Heart right ventricle (tissue), 16 donors: ENCODE measurements around the gene SDK2. TPM values are rescaled to one million over a fixed set of nuclear protein-coding genes. Genes with fewer than 3 reads are reported as not detected.

ENCODE experiments used
- ATAC-seq, 8 donors: fragments of 200-7000 bp; cut with Tn5 transposase; one replicate each; pipeline ENCODE4 v1.9.1; 2020; ENCODE audit warnings: mild to moderate bottlenecking in 8 of 8, moderate library complexity in 8 of 8, moderate number of reproducible peaks in 1 of 8
- DNase-seq, 2 donors: peaks; one replicate each; pipeline ENCODE4 v3.0.0-alpha.2; 2020
- H3K27ac ChIP-seq, 10 donors: fragments of 200-600 bp; sonication (generic) in 2 of 10; one replicate each; pipeline versions ENCODE4 v1.5.0 to v1.8.0; 2020 to 2022; ENCODE audit warnings: mild to moderate bottlenecking in 3 of 10
- H3K27me3 ChIP-seq, 7 donors: fragments of 200-600 bp; one replicate each; pipeline ENCODE4 v1.8.0; 2021 to 2022; ENCODE audit warnings: mild to moderate bottlenecking in 2 of 7
- H3K36me3 ChIP-seq, 9 donors: fragments of 200-600 bp; sonication (generic) in 1 of 9; one replicate each; pipeline versions ENCODE4 v1.5.0 to v1.8.0; 2020 to 2022; ENCODE audit warnings: mild to moderate bottlenecking in 2 of 9
- H3K4me1 ChIP-seq, 9 donors: fragments of 200-600 bp; sonication (generic) in 1 of 9; one replicate each; pipeline versions ENCODE4 v1.5.0 to v1.8.0; 2020 to 2022; ENCODE audit warnings: mild to moderate bottlenecking in 4 of 9
- H3K4me3 ChIP-seq, 10 donors: fragments of 200-600 bp; sonication (generic) in 2 of 10; one replicate each; pipeline versions ENCODE4 v1.5.0 to v1.8.0; 2020 to 2022; ENCODE audit warnings: mild to moderate bottlenecking in 7 of 10, moderate library complexity in 2 of 10
- H3K9me3 ChIP-seq, 11 donors: fragments of 200-600 bp in 10 of 11; sonication (generic) in 2 of 11; one replicate each; pipeline versions ENCODE4 v1.5.0 to v1.8.0; 2013 to 2022; ENCODE audit warnings: mild to moderate bottlenecking in 2 of 11, control low read depth in 1 of 11, moderate library complexity in 1 of 11
- WGBS, 2 donors: extraction: QIAGEN DNeasy Blood & Tissue Kit; methylation state at CpG; one replicate each; pipeline ENCODE4 v1.1.7; 2013; ENCODE audit warnings: inconsistent platforms in 1 of 2; 5-methylcytosine and 5-hydroxymethylcytosine counted together
- intact Hi-C, 10 donors: fragments of 100-400 bp; cut with DNase I; formaldehyde crosslinking; loops; one replicate each; pipeline versions ENCODE4 v1.11.1 to v1.14.2; 2022
- polyA plus RNA-seq, 2 donors: library from polyadenylated mRNA; stranded (reverse); fragments of 200-250 nt; gene quantifications; one replicate each; pipeline ENCODE4 v1.2.3, GENCODE V29; 2013
- total RNA-seq, 10 donors: library from RNA; stranded (reverse); fragmentation: NEBNext Ultra II Directional in 3 of 10; extraction: Animal tissue kit (Norgen Biotek cat#: 25700) in 3 of 10; gene quantifications; one replicate each; pipeline versions ENCODE4 v1.2.1 to v1.2.4, GENCODE V29; 2021 to 2023
- TF ChIP-seq, protein P1 (sequence below), 9 donors: fragments of 200-600 bp; sonication (generic) in 2 of 9; IDR thresholded peaks; one replicate each; pipeline versions ENCODE4 v1.5.0 to v1.8.0; 2021 to 2022; ENCODE audit warnings: antibody characterized with exemption in 9 of 9, mild to moderate bottlenecking in 5 of 9, moderate library complexity in 1 of 9
- donor health status: Arrhythmogenic right ventricular cardiomyopathy.
- donor health status: ischemic (EF 13 %, LVEDD 7.1; RV severe dilation, severe dysfunction).
- donor health status: healthy with polysubstance abuse.
- donor health status: DM: no; HTN: yes; CAD: no.
- donor health status: DM: no; HTN: no; CAD: no.
- donor health status: ischemic (EF 25% LVEDD 6.9; RV normal size, moderate dysfunction).
- donor health status: ischemic (EF 25% LVEDD 5.7; RV mildly dilated, moderate dysfunction).
- donor health status: healthy.
- donor health status: DM: yes; HTN: yes; CAD: no.
- donor health status: Ischemic cardiomyopathy.
- donor health status: ischemic (EF 35%, LVEDD 5.7; RV mildly dilated, moderate dysfunction).
- donor health status: nonischemic (EF 11% LVEDD 7.7; RV severe dilation, severe dysfunction).
- donor health status: DM: yes; HTN: yes; CAD: no.
- donor health status: PGD.
- donor health status: ischemic (EF 29% LVEDD 5.4; RV normal size, mild dysfunction).
- donor health status: nonischemic (EF 23%, LVEDD 6.1; RV moderate dilation, normal function).

SDK2 gene
- total and polyA plus RNA-seq, 12 donors = 0.44 to 4.2 (median 1.9) TPM

GRCh38 chr17:73466704-73467433 is 177.4 kb downstream of the SDK2 start:
- TF ChIP-seq, protein P1, sequence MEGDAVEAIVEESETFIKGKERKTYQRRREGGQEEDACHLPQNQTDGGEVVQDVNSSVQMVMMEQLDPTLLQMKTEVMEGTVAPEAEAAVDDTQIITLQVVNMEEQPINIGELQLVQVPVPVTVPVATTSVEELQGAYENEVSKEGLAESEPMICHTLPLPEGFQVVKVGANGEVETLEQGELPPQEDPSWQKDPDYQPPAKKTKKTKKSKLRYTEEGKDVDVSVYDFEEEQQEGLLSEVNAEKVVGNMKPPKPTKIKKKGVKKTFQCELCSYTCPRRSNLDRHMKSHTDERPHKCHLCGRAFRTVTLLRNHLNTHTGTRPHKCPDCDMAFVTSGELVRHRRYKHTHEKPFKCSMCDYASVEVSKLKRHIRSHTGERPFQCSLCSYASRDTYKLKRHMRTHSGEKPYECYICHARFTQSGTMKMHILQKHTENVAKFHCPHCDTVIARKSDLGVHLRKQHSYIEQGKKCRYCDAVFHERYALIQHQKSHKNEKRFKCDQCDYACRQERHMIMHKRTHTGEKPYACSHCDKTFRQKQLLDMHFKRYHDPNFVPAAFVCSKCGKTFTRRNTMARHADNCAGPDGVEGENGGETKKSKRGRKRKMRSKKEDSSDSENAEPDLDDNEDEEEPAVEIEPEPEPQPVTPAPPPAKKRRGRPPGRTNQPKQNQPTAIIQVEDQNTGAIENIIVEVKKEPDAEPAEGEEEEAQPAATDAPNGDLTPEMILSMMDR (IDR thresholded peaks at IDR 0.05) = no peak
- DNase-seq (no peak), ATAC-seq (no peak)
- intact Hi-C loops = loop anchor here in 1 of 10 donors (5.0 kb wide), 1 partner anchor 50 kb away; no protein-coding TSS in a partner anchor
- no peak overlapping the region for H3K27ac ChIP-seq
- H3K36me3 ChIP-seq = no peaks in the 10 kb centered on the region
- H3K4me3 ChIP-seq = no peak overlapping the region
- WGBS, 2 donors = 80 to 91% methylated on average over 14 to 15 of the region's 15 CpGs
- no peaks in the 10 kb centered on the region for H3K4me1 ChIP-seq
- H3K9me3 ChIP-seq = no peaks in the 10 kb centered on the region
- H3K27me3 ChIP-seq = no peaks in the 10 kb centered on the region

GRCh38 chr17:73465953-73466230 is 178.4 kb downstream of the SDK2 start:
- ATAC-seq (no peak), DNase-seq (no peak)
- no peak overlapping the region for H3K27ac ChIP-seq
- 86 to 88% methylated on average over 2 of the region's 2 CpGs for WGBS, 2 donors
- peaks cover 0 to 2% (median 0%) of the 10 kb centered on the region in 11 donors for H3K9me3 ChIP-seq
- no peak overlapping the region for H3K4me3 ChIP-seq
- no peaks in the 10 kb centered on the region for H3K4me1 ChIP-seq
- H3K36me3 ChIP-seq = no peaks in the 10 kb centered on the region
- TF ChIP-seq, protein P1 (IDR thresholded peaks at IDR 0.05) = no peak
- no peaks in the 10 kb centered on the region for H3K27me3 ChIP-seq
- intact Hi-C loops = loop anchor here in 1 of 10 donors (5.0 kb wide), 1 partner anchor 51 kb away; no protein-coding TSS in a partner anchor

DNA sequence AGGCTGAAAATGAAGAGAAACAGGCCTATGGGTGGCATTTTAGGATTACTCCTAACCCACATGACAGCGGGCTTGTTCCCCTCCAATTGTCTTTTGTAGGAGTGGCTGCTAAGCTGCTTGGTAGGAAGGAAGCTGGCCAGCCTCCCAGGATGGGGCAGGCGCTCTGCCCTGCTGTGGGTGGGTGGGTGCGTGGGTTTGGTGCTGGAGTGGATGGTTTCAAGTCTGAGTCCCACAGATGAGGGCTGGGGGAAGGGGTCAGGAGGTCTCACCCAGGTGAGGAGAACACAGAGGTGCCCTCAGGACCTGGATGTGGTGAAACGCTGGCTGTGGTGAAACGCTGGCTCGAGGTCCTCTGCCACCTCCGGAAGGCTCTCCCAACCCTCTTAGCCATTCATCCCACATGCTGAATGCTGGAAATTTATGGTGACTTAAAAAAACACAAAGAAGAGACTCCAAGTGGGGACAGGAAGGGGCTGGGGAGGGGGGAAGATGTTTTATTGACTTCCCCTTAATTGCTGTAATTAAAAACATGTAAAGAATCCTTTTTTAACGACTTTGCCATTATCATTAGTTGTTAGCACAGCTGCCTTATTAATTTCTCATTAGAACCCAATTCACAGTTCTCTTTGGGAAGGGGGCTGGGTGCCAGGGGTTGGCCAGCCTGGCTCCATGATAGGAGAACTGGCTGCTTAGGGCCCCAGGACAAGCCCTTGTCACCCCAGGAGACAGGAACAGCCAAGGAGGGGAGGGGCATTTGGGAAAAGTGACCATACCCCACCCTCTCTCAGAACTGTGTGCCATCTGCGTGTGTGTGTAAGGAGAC is 178.9 kb downstream of the SDK2 start:
- Histone ChIP-seq H3K9me3 (peaks cover 0 to 7% (median 0%) of the 10 kb centered on the region in 11 donors), H3K27me3 (no peaks in the 10 kb centered on the region), H3K36me3 (no peaks in the 10 kb centered on the region), H3K27ac (no peak overlapping the region), H3K4me3 (no peak overlapping the region), H3K4me1 (no peaks in the 10 kb centered on the region)
- intact Hi-C loops = loop anchor here in 1 of 10 donors (5.0 kb wide), 1 partner anchor 52 kb away; no protein-coding TSS in a partner anchor
- WGBS, 2 donors = 71 to 75% methylated on average over 9 of the region's 9 CpGs
- DNase-seq (no peak), ATAC-seq (no peak)
- TF ChIP-seq, protein P1 (IDR thresholded peaks at IDR 0.05) = no peak

GRCh38 chr17:73464447-73464846 is 179.8 kb downstream of the SDK2 start:
- H3K9me3 ChIP-seq = peaks cover 0 to 12% (median 4%) of the 10 kb centered on the region in 11 donors
- no peak for DNase-seq
- ATAC-seq = no peak
- H3K4me1 ChIP-seq = no peaks in the 10 kb centered on the region
- 89 to 94% methylated on average over 4 of the region's 4 CpGs for WGBS, 2 donors
- no peaks in the 10 kb centered on the region for H3K36me3 ChIP-seq
- H3K4me3 ChIP-seq = no peak overlapping the region
- intact Hi-C loops = no loop called here
- no peak overlapping the region for H3K27ac ChIP-seq
- TF ChIP-seq, protein P1 (IDR thresholded peaks at IDR 0.05) = no peak
- no peaks in the 10 kb centered on the region for H3K27me3 ChIP-seq
